IPS-NIHi7 (cell line): ENCODE measurements around the gene LILRB5.
"Not testable (repeated sequence)": the region's sequence is repeated elsewhere in the genome, so short reads cannot be mapped to it uniquely, and the experiment has no call there.

Experiments
- DNase-seq: peaks from one replicate; pipeline ENCODE4 v3.0.0; 2012; ENCODE audit warnings: mixed read lengths; ENCODE audit errors: extremely low spot score

Gene LILRB5

GRCh38 chr19:54257116-54257480 is at the start of gene LILRB5:
TSS of gene LILRB5 (minus strand) at chr19:54257273. CDS start at chr19:54257193, 80 bp downstream.
- DNase-seq = no peak

- no peak for DNase-seq
These were observed 48.1 kb upstream of the LILRB5 start for GRCh38 chr19:54305141-54305540.

DNA sequence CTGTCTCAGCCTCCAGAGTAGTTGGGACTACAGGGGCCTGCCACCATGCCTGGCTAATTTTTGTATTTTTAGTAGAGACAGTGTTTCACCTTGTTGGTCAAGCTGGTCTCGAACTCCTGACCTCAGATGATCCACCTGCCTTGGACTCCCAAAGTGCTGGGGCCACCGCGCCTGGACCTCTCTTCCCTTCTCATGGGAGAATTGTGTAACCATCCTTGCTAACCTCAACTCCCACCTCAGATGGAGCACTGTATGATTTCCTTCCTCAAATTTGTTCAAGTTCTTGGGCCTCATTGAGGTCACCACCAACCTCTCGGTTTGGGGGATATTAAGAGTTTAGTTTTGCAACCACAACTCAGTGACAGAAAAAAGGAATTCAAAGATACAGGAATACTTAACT is 45.2 kb upstream of the LILRB5 start:
- DNase-seq = no peak

DNA sequence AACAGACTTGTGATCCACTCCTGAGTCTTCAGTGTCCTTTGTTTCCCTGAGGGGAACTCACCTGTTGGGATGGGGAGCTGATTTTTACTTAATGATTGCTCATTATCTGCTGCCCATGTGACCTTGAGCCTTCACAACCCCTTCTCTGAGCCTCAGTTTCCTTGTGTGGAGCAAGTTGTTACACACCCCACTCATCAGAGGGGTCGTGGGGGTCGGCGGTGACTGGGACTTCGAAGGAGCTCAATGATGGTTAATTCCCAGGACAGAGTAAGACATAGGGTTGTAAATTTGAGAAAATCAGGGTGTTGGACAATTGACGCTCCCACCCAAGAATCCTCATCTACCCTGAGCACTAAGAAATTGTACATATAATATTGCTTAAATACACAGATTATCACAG is 42.4 kb upstream of the LILRB5 start:
- no peak for DNase-seq

- DNase-seq = no peak
These were observed 42.0 kb upstream of the LILRB5 start for GRCh38 chr19:54299126-54299498.

DNA sequence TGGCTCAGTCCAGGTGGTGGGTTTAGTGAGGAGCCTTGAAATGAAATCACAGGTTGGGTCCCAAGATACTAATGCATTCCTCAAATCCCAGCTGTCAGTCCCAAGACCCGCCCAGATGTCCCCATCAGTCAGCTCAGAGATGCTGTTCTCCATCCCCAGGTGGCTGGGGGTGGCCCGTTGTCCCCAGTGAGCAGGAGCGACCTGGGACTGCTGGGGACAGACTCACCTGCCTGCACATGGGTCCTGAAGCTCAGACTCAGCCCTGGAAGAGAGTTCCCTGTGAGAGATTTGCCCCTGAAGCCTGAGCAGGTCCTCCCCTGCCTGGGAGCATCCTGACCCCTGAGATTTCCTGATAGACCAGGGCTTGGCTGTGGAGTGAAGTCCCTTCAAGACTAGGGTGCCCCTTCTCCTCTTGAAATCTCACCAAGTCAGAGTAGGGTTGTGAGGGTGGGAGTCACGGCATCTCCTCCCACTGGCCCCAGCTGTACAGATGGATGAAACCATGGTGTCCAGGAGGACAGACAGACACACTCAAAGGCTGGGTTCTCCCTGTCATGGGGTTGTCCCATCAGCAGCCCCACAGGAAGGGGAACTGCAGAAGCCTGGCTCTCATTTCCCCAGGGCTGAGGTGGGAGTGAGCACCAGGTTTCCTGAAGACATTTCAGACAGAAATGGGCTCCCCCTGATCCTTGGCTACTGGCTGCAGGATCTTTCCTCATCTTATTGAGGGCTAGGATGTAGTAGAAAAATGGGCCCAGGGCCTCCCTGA is 41.5 kb upstream of the LILRB5 start:
- DNase-seq = no peak

DNA sequence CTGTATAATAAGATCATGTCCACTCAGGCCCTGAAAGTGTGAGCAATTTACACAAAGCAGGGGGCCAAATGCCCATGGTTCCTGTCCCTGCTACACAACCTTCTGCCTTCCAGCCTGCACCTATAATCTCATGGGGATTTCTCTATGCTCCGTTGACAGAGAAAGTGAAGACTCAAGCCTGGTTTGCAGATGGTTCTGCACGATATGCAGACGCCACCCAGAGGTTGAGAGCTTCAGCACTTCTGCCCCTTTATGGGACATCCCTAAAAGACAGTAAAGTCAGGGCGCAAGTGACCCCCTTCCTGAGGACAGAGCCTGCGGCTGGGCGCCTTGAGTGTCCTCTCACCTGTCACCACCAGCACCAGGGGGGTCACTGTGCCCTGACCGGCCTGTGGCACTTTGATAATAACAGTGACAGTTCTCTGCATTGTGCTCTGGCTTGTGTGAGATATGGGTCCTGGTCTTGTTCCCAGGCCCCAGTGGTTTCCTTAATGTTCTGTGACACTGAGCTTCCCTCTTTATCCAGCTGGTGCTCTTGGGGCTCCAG is 40.8 kb upstream of the LILRB5 start:
- DNase-seq = peak; percentile 25

DNA sequence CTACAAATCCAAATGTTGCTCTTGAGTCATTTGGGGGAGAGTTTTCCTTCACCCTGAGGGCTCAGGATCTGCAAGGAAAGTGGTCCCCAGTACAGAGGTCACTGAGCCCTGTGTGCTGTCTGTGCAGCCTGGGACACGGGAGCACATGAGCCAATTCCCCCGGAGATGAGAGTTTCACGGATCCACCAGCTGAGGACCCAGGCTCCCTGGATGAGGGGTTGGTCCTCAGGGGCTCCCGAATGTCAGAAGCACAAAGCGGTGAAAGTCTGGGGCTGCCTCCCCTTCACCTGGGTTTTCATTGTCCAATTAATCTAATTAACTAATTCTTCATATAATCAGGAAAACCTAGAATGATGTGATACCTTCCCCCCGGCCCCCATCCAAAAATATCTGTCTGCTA is 37.5 kb upstream of the LILRB5 start:
- no peak for DNase-seq

GRCh38 chr19:54289160-54289559 is 32.1 kb upstream of the LILRB5 start:
- DNase-seq = not testable (repeated sequence)

- DNase-seq = no peak
These were observed 30.4 kb upstream of the LILRB5 start for GRCh38 chr19:54287456-54287855.

- not testable (repeated sequence) for DNase-seq
These were observed 29.2 kb upstream of the LILRB5 start for GRCh38 chr19:54286283-54286682.

DNA sequence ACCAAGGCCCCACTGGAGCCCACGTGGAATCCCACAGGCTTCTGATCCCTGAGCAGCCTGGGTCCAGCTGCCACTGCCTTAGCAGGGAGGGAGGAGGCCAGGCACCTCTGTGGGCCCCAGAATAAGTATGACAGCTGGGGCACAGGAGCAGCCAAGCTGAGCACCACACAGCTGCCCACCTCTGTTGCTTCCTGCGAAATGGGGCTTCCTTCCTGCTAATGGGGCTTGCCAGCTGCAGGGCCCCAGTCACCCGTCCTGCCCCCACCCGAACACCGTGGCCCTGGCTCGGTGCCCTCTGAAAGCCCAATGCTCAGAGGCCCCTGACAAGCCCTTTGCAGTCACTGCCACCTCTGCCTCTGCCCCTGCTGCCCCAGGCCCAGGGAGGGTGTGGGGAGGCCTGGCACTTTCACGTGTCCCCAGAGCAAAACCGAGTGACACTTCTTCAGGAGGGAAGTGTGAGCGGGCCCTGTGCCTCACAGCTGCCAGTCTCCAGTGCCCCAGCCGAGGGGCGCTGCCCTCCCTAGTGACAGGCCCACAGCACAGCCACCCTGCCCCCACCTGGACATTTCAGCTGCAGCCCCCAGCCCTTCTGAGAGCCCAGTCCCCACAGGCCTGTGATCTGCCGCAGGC is 28.5 kb upstream of the LILRB5 start:
- DNase-seq = not testable (repeated sequence)

GRCh38 chr19:54282686-54283470 is 25.8 kb upstream of the LILRB5 start:
- no peak for DNase-seq

GRCh38 chr19:54281729-54282075 is 24.6 kb upstream of the LILRB5 start:
- not testable (repeated sequence) for DNase-seq

- no peak for DNase-seq
These were observed 24.1 kb upstream of the LILRB5 start, which contains the start of gene LILRB2 for GRCh38 chr19:54281007-54281728. TSS of gene LILRB2 (minus strand) at chr19:54281110. CDS start at chr19:54280496, 614 bp downstream.

- not testable (repeated sequence) for DNase-seq
These were observed 23.4 kb upstream of the LILRB5 start for GRCh38 chr19:54280441-54280840.

GRCh38 chr19:54280025-54280424 is 23.0 kb upstream of the LILRB5 start:
- DNase-seq = not testable (repeated sequence)

GRCh38 chr19:54279406-54279962 is 22.4 kb upstream of the LILRB5 start:
- DNase-seq = no peak

- DNase-seq = not testable (repeated sequence)
These were observed 21.6 kb upstream of the LILRB5 start for GRCh38 chr19:54278571-54279195.

DNA sequence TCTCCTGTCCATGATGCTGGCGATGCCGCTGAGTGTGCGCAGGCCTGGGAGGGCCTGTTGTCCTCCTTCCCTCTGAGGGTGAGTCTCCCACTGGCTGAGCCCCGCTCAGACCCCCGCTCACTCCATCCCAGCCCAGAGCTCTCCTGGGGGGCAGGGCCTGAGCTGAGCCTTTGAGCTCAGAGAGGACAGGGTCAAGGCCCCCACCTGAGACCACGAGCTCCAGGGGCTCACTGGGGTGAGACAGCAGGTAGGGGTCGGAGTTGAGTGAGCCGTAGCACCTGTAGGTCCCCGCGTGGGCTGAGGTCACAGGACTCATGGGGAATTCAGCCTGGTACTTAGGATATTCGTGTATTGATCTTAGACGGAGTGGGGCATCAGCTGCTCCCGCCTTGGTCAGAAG is 21.0 kb upstream of the LILRB5 start:
- not testable (repeated sequence) for DNase-seq

- DNase-seq = not testable (repeated sequence)
These were observed 20.1 kb upstream of the LILRB5 start for GRCh38 chr19:54277111-54277615.
